DOHH2 (cell line): ENCODE data around the gene SSPN.

Experiments
- CTCF ChIP-seq: fragments of 200-600 bp; sonication (generic); IDR thresholded peaks from one replicate; pipeline ENCODE4 v1.5.1; 2014; ENCODE audit warnings: antibody characterized with exemption, mild to moderate bottlenecking, low read depth, low read length; ENCODE audit not compliant: poor library complexity, severe bottlenecking
- EZH2phosphoT487 ChIP-seq: fragments of 200-600 bp; sonication (generic); IDR thresholded peaks from 2 replicates; pipeline ENCODE4 v1.6.1; 2017; ENCODE audit warnings: borderline replicate concordance, mild to moderate bottlenecking, antibody characterized with exemption, low read length, moderate library complexity, mixed read lengths

- TF ChIP-seq CTCF, result no peak
- no peak for TF ChIP-seq EZH2phosphoT487
Measured at GRCh38 chr12:26276709-26277108, 81.3 kb downstream of the SSPN start.
